Loucy (cell line): ENCODE data around the gene TAGLN2.

Source experiments
- H2AFZ ChIP-seq: fragments of 200-600 bp; sonication (generic); 2 replicates; pipeline ENCODE4 v1.6.0; 2016; ENCODE audit warnings: antibody characterized with exemption, mild to moderate bottlenecking, low read length, moderate library complexity
- H3F3A ChIP-seq: fragments of 200-600 bp; 2 replicates; pipeline ENCODE4 v1.6.0; 2016; ENCODE audit warnings: antibody characterized with exemption, low read depth, mild to moderate bottlenecking
- H3K27me3 ChIP-seq: fragments of 200-600 bp; sonication (generic); 2 replicates; pipeline ENCODE4 v1.6.1; 2014; ENCODE audit warnings: low read length, mild to moderate bottlenecking; ENCODE audit not compliant: insufficient read depth, poor library complexity, severe bottlenecking
- H3K36me3 ChIP-seq: fragments of 200-600 bp; sonication (generic); 2 replicates; pipeline ENCODE4 v1.6.1; 2016; ENCODE audit warnings: low read length; ENCODE audit not compliant: insufficient read depth
- H3K4me1 ChIP-seq: fragments of 200-600 bp; sonication (generic); 2 replicates; pipeline ENCODE4 v1.5.1; 2014; ENCODE audit warnings: low read length, mild to moderate bottlenecking; ENCODE audit not compliant: insufficient read depth, poor library complexity, severe bottlenecking
- H3K4me2 ChIP-seq: fragments of 200-600 bp; sonication (generic); 2 replicates; pipeline ENCODE4 v1.6.0; 2014; ENCODE audit warnings: antibody characterized with exemption, low read length, low read depth, mild to moderate bottlenecking; ENCODE audit not compliant: poor library complexity, severe bottlenecking
- H3K4me3 ChIP-seq: fragments of 200-600 bp; sonication (generic); 2 replicates; pipeline ENCODE4 v1.5.1; 2014; ENCODE audit warnings: low read length, mild to moderate bottlenecking, mixed read lengths; ENCODE audit not compliant: poor library complexity, severe bottlenecking
- H3K79me2 ChIP-seq: fragments of 200-600 bp; sonication (generic); 2 replicates; pipeline ENCODE4 v1.6.1; 2014; ENCODE audit warnings: low read length; ENCODE audit not compliant: insufficient read depth
- H3K9ac ChIP-seq: fragments of 200-600 bp; sonication (generic); 2 replicates; pipeline ENCODE4 v1.6.0; 2014; ENCODE audit warnings: mild to moderate bottlenecking, low read depth, low read length, moderate library complexity; ENCODE audit not compliant: poor library complexity, severe bottlenecking
- H3K9me2 ChIP-seq: fragments of 200-600 bp; sonication (generic); replicated peaks from 2 replicates; pipeline ENCODE4 v1.6.1; 2016; ENCODE audit warnings: low read depth, low read length, mixed read lengths
- H3K9me3 ChIP-seq: fragments of 200-600 bp; sonication (generic); 2 replicates; pipeline ENCODE4 v1.6.1; 2014; ENCODE audit warnings: mild to moderate bottlenecking, antibody characterized with exemption, low read length, low read depth; ENCODE audit not compliant: insufficient read depth
- H4K20me1 ChIP-seq: fragments of 200-600 bp; sonication (generic); 2 replicates; pipeline ENCODE4 v1.6.0; 2014; ENCODE audit warnings: antibody characterized with exemption, low read length, mild to moderate bottlenecking; ENCODE audit not compliant: insufficient read depth, poor library complexity, severe bottlenecking
- CTCF ChIP-seq: fragments of 200-600 bp; sonication (generic); conservative IDR thresholded peaks from 2 replicates; pipeline ENCODE4 v1.5.1; 2014; ENCODE audit warnings: mild to moderate bottlenecking, antibody characterized with exemption, low read length
- EZH2phosphoT487 ChIP-seq: fragments of 200-600 bp; IDR thresholded peaks from 2 replicates; pipeline ENCODE4 v1.6.1; 2018; ENCODE audit warnings: antibody characterized with exemption, mild to moderate bottlenecking, moderate library complexity, borderline replicate concordance

The TAGLN2 gene

GRCh38 chr1:159928491-159929050 lies 3.3 kb upstream of the TAGLN2 start:
- Histone ChIP-seq H3K36me3 (no peaks in the 10 kb centered on the region), H3K9ac (no peak overlapping the region)

DNA sequence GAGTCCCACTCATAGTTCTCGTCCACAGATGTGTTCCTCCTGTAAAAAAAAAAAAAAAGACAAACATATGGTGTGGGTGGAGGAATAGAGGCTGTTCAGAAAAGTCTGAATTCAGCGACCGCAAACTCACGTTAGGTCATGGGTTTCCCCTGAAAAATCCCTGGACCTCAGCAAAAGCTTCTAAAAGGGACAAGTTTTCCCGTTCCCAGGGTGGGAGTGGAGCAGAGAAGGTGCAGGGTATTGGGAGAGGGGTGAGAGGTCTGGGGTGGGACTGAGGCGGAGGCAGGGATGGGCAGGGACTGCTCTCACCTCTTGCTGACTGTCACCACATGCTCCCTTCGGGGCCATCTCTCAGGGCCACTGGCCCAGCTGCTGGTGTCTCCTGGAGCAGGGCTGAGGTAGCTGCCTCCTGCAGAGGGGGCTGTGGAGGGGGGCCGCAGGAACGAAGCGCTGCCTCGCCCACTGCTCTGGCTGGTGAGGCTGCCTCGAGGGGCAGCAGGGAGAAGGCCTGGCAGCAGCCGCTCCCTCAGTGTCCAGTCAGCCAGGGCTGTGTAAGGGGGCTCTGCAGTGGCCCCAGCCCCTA lies 2.6 kb upstream of the TAGLN2 start:
- Histone ChIP-seq H3K4me2 (no peak overlapping the region), H3K9ac (no peak overlapping the region), H3K36me3 (no peaks in the 10 kb centered on the region), H3K4me1 (peaks cover 13% of the 10 kb centered on the region), H2AFZ (no peak overlapping the region), H3K27me3 (peaks cover 8% of the 10 kb centered on the region), H4K20me1 (peaks cover 22% of the 10 kb centered on the region), H3K4me3 (no peak overlapping the region), H3F3A (no peaks in the 10 kb centered on the region), H3K79me2 (peaks cover 36% of the 10 kb centered on the region), H3K9me3 (no peaks in the 10 kb centered on the region), H3K9me2 (no peaks in the 10 kb centered on the region)
- TF ChIP-seq EZH2phosphoT487: no peak
- TF ChIP-seq CTCF: no peak

More at GRCh38 chr1:159928491-159929050, 3.3 kb upstream of the TAGLN2 start:
- no peaks in the 10 kb centered on the region for H3K9me2 ChIP-seq
- no peaks in the 10 kb centered on the region for H3K9me3 ChIP-seq
- H3K27me3 ChIP-seq: peaks cover 8% of the 10 kb centered on the region
- TF ChIP-seq CTCF (no peak), EZH2phosphoT487 (no peak)
- H3K79me2 ChIP-seq: peaks cover 30% of the 10 kb centered on the region
- H3F3A ChIP-seq: no peaks in the 10 kb centered on the region
- no peak overlapping the region for H2AFZ ChIP-seq
- H3K4me2 ChIP-seq: no peak overlapping the region
- H4K20me1 ChIP-seq: peaks cover 16% of the 10 kb centered on the region
- no peak overlapping the region for H3K4me3 ChIP-seq
- peaks cover 8% of the 10 kb centered on the region for H3K4me1 ChIP-seq

GRCh38 chr1:159927211-159927848 lies 2.0 kb upstream of the TAGLN2 start:
- peaks cover 28% of the 10 kb centered on the region for H4K20me1 ChIP-seq
- no peaks in the 10 kb centered on the region for H3K9me3 ChIP-seq
- H3K79me2 ChIP-seq: peaks cover 43% of the 10 kb centered on the region
- no peaks in the 10 kb centered on the region for H3K9me2 ChIP-seq
- no peaks in the 10 kb centered on the region for H3F3A ChIP-seq
- peaks cover 18% of the 10 kb centered on the region for H3K4me1 ChIP-seq
- TF ChIP-seq EZH2phosphoT487: no peak
- TF ChIP-seq CTCF: no peak
- no peak overlapping the region for H3K4me3 ChIP-seq
- H3K9ac ChIP-seq: no peak overlapping the region
- no peaks in the 10 kb centered on the region for H3K36me3 ChIP-seq
- peaks cover 8% of the 10 kb centered on the region for H3K27me3 ChIP-seq
- H3K4me2 ChIP-seq: no peak overlapping the region
- no peak overlapping the region for H2AFZ ChIP-seq
